Lower leg skin (tissue), 3 donors: Measurements from ENCODE around the gene ANK2.

Source experiments
- POLR2A ChIP-seq, 2 donors: fragments of 450-650 bp; IDR thresholded peaks; one replicate each; pipeline ENCODE4 v1.6.1; 2016 to 2017; ENCODE audit warnings: antibody characterized with exemption in 2 of 2, mild to moderate bottlenecking in 1 of 2, moderate library complexity in 1 of 2
- TF ChIP-seq, protein P1 (sequence below), 3 donors: fragments of 450-650 bp; IDR thresholded peaks; one replicate each; pipeline ENCODE4 v1.5.1; 2016; ENCODE audit warnings: antibody characterized with exemption in 3 of 3, mild to moderate bottlenecking in 3 of 3, moderate library complexity in 2 of 3

DNA sequence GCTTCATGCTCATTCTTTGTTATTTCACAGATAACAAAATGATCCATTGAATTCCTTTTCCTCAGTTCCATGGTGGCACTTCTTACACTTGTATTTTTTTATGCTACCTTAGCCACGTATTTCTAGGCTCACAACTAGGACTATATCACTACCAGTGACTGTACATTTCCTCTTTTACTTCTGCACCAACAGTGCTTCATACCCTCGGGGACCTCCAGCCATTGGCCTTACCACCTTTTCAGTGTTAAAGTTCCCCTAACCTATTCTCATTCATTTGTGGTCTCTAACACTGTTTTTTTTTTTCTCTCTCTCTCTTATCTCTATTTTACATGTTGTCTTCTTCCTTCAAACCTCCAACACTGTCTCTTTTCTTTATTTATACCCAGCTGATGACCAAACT, 315.9 kb downstream of the ANK2 start:
- TF ChIP-seq, protein P1, sequence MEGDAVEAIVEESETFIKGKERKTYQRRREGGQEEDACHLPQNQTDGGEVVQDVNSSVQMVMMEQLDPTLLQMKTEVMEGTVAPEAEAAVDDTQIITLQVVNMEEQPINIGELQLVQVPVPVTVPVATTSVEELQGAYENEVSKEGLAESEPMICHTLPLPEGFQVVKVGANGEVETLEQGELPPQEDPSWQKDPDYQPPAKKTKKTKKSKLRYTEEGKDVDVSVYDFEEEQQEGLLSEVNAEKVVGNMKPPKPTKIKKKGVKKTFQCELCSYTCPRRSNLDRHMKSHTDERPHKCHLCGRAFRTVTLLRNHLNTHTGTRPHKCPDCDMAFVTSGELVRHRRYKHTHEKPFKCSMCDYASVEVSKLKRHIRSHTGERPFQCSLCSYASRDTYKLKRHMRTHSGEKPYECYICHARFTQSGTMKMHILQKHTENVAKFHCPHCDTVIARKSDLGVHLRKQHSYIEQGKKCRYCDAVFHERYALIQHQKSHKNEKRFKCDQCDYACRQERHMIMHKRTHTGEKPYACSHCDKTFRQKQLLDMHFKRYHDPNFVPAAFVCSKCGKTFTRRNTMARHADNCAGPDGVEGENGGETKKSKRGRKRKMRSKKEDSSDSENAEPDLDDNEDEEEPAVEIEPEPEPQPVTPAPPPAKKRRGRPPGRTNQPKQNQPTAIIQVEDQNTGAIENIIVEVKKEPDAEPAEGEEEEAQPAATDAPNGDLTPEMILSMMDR (IDR thresholded peaks at IDR 0.05), result no peak
- no peak for TF ChIP-seq POLR2A (IDR thresholded peaks at IDR 0.05)
